ENCODE measurements around the gene ANKRD55.

DNA sequence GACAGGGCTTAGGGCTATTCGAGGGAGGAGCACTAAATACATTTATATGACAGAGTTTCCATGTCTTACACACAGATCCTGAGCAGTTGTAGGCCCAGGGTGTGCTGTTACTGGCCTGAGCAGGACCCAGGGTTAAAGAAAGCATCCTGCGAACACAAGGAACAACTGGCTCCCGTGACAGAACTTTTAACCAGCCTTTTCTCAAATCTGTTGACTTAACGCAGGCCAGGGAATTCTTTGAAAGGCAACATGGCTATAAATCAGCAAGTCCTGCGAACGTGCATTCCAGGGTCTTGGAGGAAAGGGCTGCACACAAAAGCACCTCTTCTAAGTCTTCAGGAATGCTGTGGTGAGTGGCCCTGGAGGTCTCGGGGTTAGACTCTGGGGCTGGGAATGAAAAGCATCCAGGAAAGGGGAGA, 45.2 kb upstream of the ANKRD55 start:
- TF ChIP-seq, protein P1, sequence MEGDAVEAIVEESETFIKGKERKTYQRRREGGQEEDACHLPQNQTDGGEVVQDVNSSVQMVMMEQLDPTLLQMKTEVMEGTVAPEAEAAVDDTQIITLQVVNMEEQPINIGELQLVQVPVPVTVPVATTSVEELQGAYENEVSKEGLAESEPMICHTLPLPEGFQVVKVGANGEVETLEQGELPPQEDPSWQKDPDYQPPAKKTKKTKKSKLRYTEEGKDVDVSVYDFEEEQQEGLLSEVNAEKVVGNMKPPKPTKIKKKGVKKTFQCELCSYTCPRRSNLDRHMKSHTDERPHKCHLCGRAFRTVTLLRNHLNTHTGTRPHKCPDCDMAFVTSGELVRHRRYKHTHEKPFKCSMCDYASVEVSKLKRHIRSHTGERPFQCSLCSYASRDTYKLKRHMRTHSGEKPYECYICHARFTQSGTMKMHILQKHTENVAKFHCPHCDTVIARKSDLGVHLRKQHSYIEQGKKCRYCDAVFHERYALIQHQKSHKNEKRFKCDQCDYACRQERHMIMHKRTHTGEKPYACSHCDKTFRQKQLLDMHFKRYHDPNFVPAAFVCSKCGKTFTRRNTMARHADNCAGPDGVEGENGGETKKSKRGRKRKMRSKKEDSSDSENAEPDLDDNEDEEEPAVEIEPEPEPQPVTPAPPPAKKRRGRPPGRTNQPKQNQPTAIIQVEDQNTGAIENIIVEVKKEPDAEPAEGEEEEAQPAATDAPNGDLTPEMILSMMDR (IDR thresholded peaks at IDR 0.05) = no peak
- peak; percentile 20; the same call in 1 of the 2 replicates for TF ChIP-seq SIN3A (IDR thresholded peaks at IDR 0.05; ENCODE audit: borderline replicate concordance, low read depth, low read length)
- no peak for TF ChIP-seq YY1 (IDR thresholded peaks at IDR 0.05; ENCODE audit: low read depth)
- TF ChIP-seq, protein P2, sequence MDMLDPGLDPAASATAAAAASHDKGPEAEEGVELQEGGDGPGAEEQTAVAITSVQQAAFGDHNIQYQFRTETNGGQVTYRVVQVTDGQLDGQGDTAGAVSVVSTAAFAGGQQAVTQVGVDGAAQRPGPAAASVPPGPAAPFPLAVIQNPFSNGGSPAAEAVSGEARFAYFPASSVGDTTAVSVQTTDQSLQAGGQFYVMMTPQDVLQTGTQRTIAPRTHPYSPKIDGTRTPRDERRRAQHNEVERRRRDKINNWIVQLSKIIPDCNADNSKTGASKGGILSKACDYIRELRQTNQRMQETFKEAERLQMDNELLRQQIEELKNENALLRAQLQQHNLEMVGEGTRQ (IDR thresholded peaks at IDR 0.05; ENCODE audit: borderline replicate concordance, low read depth, low read length) = no peak
- no peak for TF ChIP-seq RAD21 (IDR thresholded peaks at IDR 0.05; ENCODE audit: low read length)
- peak; percentile 73; the same call in 1 of the 2 replicates for TF ChIP-seq POLR2AphosphoS5 (IDR thresholded peaks at IDR 0.05; ENCODE audit: low read depth, low read length)
- TF ChIP-seq, protein P3, sequence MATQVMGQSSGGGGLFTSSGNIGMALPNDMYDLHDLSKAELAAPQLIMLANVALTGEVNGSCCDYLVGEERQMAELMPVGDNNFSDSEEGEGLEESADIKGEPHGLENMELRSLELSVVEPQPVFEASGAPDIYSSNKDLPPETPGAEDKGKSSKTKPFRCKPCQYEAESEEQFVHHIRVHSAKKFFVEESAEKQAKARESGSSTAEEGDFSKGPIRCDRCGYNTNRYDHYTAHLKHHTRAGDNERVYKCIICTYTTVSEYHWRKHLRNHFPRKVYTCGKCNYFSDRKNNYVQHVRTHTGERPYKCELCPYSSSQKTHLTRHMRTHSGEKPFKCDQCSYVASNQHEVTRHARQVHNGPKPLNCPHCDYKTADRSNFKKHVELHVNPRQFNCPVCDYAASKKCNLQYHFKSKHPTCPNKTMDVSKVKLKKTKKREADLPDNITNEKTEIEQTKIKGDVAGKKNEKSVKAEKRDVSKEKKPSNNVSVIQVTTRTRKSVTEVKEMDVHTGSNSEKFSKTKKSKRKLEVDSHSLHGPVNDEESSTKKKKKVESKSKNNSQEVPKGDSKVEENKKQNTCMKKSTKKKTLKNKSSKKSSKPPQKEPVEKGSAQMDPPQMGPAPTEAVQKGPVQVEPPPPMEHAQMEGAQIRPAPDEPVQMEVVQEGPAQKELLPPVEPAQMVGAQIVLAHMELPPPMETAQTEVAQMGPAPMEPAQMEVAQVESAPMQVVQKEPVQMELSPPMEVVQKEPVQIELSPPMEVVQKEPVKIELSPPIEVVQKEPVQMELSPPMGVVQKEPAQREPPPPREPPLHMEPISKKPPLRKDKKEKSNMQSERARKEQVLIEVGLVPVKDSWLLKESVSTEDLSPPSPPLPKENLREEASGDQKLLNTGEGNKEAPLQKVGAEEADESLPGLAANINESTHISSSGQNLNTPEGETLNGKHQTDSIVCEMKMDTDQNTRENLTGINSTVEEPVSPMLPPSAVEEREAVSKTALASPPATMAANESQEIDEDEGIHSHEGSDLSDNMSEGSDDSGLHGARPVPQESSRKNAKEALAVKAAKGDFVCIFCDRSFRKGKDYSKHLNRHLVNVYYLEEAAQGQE (IDR thresholded peaks at IDR 0.05; ENCODE audit: low read depth, low read length) = peak; percentile 63; the same call in 1 of the 2 replicates
- TF ChIP-seq, protein P4, sequence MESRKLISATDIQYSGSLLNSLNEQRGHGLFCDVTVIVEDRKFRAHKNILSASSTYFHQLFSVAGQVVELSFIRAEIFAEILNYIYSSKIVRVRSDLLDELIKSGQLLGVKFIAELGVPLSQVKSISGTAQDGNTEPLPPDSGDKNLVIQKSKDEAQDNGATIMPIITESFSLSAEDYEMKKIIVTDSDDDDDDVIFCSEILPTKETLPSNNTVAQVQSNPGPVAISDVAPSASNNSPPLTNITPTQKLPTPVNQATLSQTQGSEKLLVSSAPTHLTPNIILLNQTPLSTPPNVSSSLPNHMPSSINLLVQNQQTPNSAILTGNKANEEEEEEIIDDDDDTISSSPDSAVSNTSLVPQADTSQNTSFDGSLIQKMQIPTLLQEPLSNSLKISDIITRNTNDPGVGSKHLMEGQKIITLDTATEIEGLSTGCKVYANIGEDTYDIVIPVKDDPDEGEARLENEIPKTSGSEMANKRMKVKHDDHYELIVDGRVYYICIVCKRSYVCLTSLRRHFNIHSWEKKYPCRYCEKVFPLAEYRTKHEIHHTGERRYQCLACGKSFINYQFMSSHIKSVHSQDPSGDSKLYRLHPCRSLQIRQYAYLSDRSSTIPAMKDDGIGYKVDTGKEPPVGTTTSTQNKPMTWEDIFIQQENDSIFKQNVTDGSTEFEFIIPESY (IDR thresholded peaks at IDR 0.05; ENCODE audit: borderline replicate concordance, low read depth) = peak; percentile 53; the same call in 1 of the 2 replicates
- TF ChIP-seq TCF12 (IDR thresholded peaks at IDR 0.05) = peak; percentile 93
- TF ChIP-seq EP300 (IDR thresholded peaks at IDR 0.05; ENCODE audit: borderline replicate concordance in 1 of 2, low read depth in 1 of 2, low read length in 1 of 2) = peak; percentile 44 to 95; a peak in 3 of 4 replicates
- no peak; the same call in 1 of the 2 replicates for TF ChIP-seq SMC3 (IDR thresholded peaks at IDR 0.05; ENCODE audit: low read depth, low read length)
- no peak for TF ChIP-seq EZH2phosphoT487 (IDR thresholded peaks at IDR 0.05; ENCODE audit: borderline replicate concordance, low read depth)
- no peak for TF ChIP-seq RFX5 (IDR thresholded peaks at IDR 0.05; ENCODE audit: low read length)
